Measurements from ENCODE around the gene CD36. TPM values are rescaled to one million over a fixed set of nuclear protein-coding genes. Genes with fewer than 3 reads are reported as not detected.

CD36 gene
- total RNA-seq, 1 experiment from 2014 or later = 1.4 TPM

DNA sequence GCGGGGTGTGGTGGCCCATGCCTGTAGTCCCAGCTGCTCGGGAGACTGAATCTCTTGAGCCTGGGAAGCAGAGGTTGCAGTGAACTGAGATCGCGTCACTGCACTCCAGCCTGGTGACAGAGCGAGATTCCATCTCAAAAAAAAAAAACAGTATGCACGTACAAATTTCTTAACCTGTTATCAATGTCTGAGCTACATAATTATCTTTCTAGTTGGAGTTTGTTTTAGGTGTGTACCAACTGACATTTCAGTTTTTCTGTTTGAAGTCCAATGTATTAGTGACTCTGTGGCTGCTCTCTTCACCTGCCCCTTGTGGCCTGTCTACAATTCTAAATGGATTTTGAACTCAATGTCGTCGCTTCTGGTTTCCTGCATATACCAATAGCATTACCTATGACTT, 40.3 kb downstream of the CD36 start:
- ChIA-PET CTCF (interaction anchor here (2.0 kb wide), 1 partner anchor 17 kb away, joined by 7 read pairs; no protein-coding TSS in a partner anchor), POLR2A (no interaction called here)
- H3K4me1 Mint-ChIP-seq = no peaks in the 10 kb centered on the region
- no peaks in the 10 kb centered on the region for H3K27me3 Mint-ChIP-seq (ENCODE audit: low read depth)
- DNase-seq (ENCODE audit: low spot score) (no peak), ATAC-seq (no peak)
- TF ChIP-seq TCF7 (CRISPR knock-in tag; IDR thresholded peaks at IDR 0.05; ENCODE audit: low read depth) (no peak), ZBTB43 (CRISPR knock-in tag; IDR thresholded peaks at IDR 0.05) (no peak), ZNF219 (CRISPR knock-in tag; IDR thresholded peaks at IDR 0.05; ENCODE audit: borderline replicate concordance) (no peak)
- no peaks in the 10 kb centered on the region for H3K36me3 Mint-ChIP-seq
- H3K9me3 Mint-ChIP-seq = no peaks in the 10 kb centered on the region
- H3K4me3 Mint-ChIP-seq = no peak overlapping the region
- no peak overlapping the region for H3K27ac Mint-ChIP-seq

- Mint-ChIP-seq H3K4me1 (no peaks in the 10 kb centered on the region), H3K4me3 (no peak overlapping the region), H3K27ac (no peak overlapping the region), H3K9me3 (peaks cover 14% of the 10 kb centered on the region), H3K36me3 (no peaks in the 10 kb centered on the region), H3K27me3 (ENCODE audit: low read depth) (no peaks in the 10 kb centered on the region)
- DNase-seq (ENCODE audit: low spot score) (no peak), ATAC-seq (no peak)
- no peak for TF ChIP-seq ZBTB43 (CRISPR knock-in tag; IDR thresholded peaks at IDR 0.05)
- POLR2A ChIA-PET = no interaction called here
- CTCF ChIA-PET = interaction anchor here (2.0 kb wide), 1 partner anchor 18 kb away, joined by 7 read pairs; no protein-coding TSS in a partner anchor
Observed at GRCh38 chr7:80679921-80680907, 41.8 kb downstream of the CD36 start.

- H3K4me1 Mint-ChIP-seq = no peaks in the 10 kb centered on the region
- ATAC-seq (no peak), DNase-seq (ENCODE audit: low spot score) (no peak)
- POLR2A ChIA-PET = no interaction called here
- H3K4me3 Mint-ChIP-seq = no peak overlapping the region
- no peaks in the 10 kb centered on the region for H3K27me3 Mint-ChIP-seq (ENCODE audit: low read depth)
- peaks cover 20% of the 10 kb centered on the region for H3K9me3 Mint-ChIP-seq
- CTCF ChIA-PET = interaction anchor here (0.6 to 1.0 kb wide), 2 partner anchors 291 to 789 kb away, joined by 3 to 5 read pairs; no protein-coding TSS in a partner anchor
- no peaks in the 10 kb centered on the region for H3K36me3 Mint-ChIP-seq
- TF ChIP-seq NR3C1 (CRISPR knock-in tag; conservative IDR thresholded peaks at IDR 0.05; ENCODE audit: low read depth) = no peak
- H3K27ac Mint-ChIP-seq = no peak overlapping the region
Observed at GRCh38 chr7:80681272-80681885, 42.9 kb downstream of the CD36 start.

- POLR2A ChIA-PET = no interaction called here
- H3K27me3 Mint-ChIP-seq (ENCODE audit: low read depth) = no peaks in the 10 kb centered on the region
- no peak for TF ChIP-seq USF2 (CRISPR knock-in tag; IDR thresholded peaks at IDR 0.05)
- TF ChIP-seq, protein P1, sequence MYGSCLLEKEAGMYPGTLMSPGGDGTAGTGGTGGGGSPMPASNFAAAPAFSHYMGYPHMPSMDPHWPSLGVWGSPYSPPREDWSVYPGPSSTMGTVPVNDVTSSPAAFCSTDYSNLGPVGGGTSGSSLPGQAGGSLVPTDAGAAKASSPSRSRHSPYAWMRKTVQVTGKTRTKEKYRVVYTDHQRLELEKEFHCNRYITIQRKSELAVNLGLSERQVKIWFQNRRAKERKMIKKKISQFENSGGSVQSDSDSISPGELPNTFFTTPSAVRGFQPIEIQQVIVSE (CRISPR knock-in tag; IDR thresholded peaks at IDR 0.05; ENCODE audit: borderline replicate concordance) = no peak
- no peak for TF ChIP-seq E2F5 (CRISPR knock-in tag; IDR thresholded peaks at IDR 0.05)
- no peak for TF ChIP-seq ZNF317 (CRISPR knock-in tag; IDR thresholded peaks at IDR 0.05; ENCODE audit: borderline replicate concordance, low read depth)
- TF ChIP-seq OVOL2 (CRISPR knock-in tag; IDR thresholded peaks at IDR 0.05; ENCODE audit: borderline replicate concordance) = peak; percentile 74; the same call in 1 of the 2 replicates
- no peak for TF ChIP-seq SP1 (CRISPR knock-in tag; conservative IDR thresholded peaks at IDR 0.05)
- TF ChIP-seq TEAD1 (CRISPR knock-in tag; IDR thresholded peaks at IDR 0.05) = no peak
- TF ChIP-seq, protein P2, sequence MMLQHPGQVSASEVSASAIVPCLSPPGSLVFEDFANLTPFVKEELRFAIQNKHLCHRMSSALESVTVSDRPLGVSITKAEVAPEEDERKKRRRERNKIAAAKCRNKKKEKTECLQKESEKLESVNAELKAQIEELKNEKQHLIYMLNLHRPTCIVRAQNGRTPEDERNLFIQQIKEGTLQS (CRISPR knock-in tag; conservative IDR thresholded peaks at IDR 0.05) = no peak
- peak; percentile 82 for TF ChIP-seq SOX15 (CRISPR knock-in tag; IDR thresholded peaks at IDR 0.05)
- TF ChIP-seq, protein P3, sequence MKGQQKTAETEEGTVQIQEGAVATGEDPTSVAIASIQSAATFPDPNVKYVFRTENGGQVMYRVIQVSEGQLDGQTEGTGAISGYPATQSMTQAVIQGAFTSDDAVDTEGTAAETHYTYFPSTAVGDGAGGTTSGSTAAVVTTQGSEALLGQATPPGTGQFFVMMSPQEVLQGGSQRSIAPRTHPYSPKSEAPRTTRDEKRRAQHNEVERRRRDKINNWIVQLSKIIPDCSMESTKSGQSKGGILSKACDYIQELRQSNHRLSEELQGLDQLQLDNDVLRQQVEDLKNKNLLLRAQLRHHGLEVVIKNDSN (CRISPR knock-in tag; IDR thresholded peaks at IDR 0.05) = no peak
- no peak for TF ChIP-seq AFF4 (CRISPR knock-in tag; IDR thresholded peaks at IDR 0.05; ENCODE audit: borderline replicate concordance)
Observed at GRCh38 chr7:80682744-80683143, 44.3 kb downstream of the CD36 start.

More at GRCh38 chr7:80682744-80683143, 44.3 kb downstream of the CD36 start:
- no peaks in the 10 kb centered on the region for H3K36me3 Mint-ChIP-seq
- no peak overlapping the region for H3K27ac Mint-ChIP-seq
- H3K4me1 Mint-ChIP-seq = no peaks in the 10 kb centered on the region
- H3K9me3 Mint-ChIP-seq = peaks cover 20% of the 10 kb centered on the region
- ATAC-seq = no peak
- CTCF ChIA-PET = no interaction called here
- DNase-seq (ENCODE audit: low spot score) = no peak
- no peak overlapping the region for H3K4me3 Mint-ChIP-seq

Measured in WTC11 (cell line).